K562 (cell line): Measurements from ENCODE around the gene PLEKHA7. TPM values are rescaled to one million over a fixed set of nuclear protein-coding genes. Genes with fewer than 3 reads are reported as not detected.

Experiments
- CCNT2 ChIP-seq: IDR thresholded peaks from 2 replicates; pipeline ENCODE4 v1.6.1; 2011; ENCODE audit warnings: borderline replicate concordance, low read depth, mild to moderate bottlenecking, moderate library complexity, mixed read lengths, low read length; ENCODE audit not compliant: insufficient read length; ENCODE audit errors: extremely low read depth
- CHCHD3 ChIP-seq: fragments of 250-450 bp; sonication (Bioruptor Pico); IDR thresholded peaks from 2 replicates; pipeline ENCODE4 v2.1.2; 2022; ENCODE audit warnings: mild to moderate bottlenecking
- CXXC5 ChIP-seq: fragments of 250-450 bp; sonication (Bioruptor Pico); IDR thresholded peaks from 2 replicates; pipeline ENCODE4 v1.8.0; 2022; ENCODE audit warnings: inconsistent platforms, mild to moderate bottlenecking, moderate library complexity
- FIP1L1 ChIP-seq: fragments of 200-400 bp; formaldehyde crosslinking; IDR thresholded peaks from 2 replicates; pipeline ENCODE4 v1.6.1; 2018; ENCODE audit warnings: mild to moderate bottlenecking, low read depth, low read length; ENCODE audit not compliant: poor library complexity, severe bottlenecking
- FOXJ2 ChIP-seq: fragments of 200-800 bp; sonication (Bioruptor generic); IDR thresholded peaks from 2 replicates; pipeline ENCODE4 v1.6.1; 2016; ENCODE audit warnings: missing genetic modification characterization, missing compliant biosample characterization
- FOXK1 ChIP-seq: sonication (generic); formaldehyde crosslinking; IDR thresholded peaks from 2 replicates; pipeline ENCODE4 v1.8.0; 2022; ENCODE audit warnings: missing genetic modification reagents, mild to moderate bottlenecking, borderline replicate concordance
- GABPB1 ChIP-seq: sonication (generic); formaldehyde crosslinking; IDR thresholded peaks from 2 replicates; pipeline ENCODE4 v1.8.0; 2022; ENCODE audit warnings: mild to moderate bottlenecking, missing genetic modification reagents
- HMG20B ChIP-seq: fragments of 250-450 bp; sonication (Bioruptor Pico); IDR thresholded peaks from 2 replicates; pipeline ENCODE4 v1.5.0; 2021; ENCODE audit warnings: mild to moderate bottlenecking
- NFRKB ChIP-seq: fragments of 450-650 bp; IDR thresholded peaks from 2 replicates; pipeline ENCODE4 v1.6.1; 2016; ENCODE audit warnings: low read depth
- PRMT5 ChIP-seq: sonication (generic); formaldehyde crosslinking; IDR thresholded peaks from 2 replicates; pipeline ENCODE4 v1.5.0; 2020; ENCODE audit warnings: missing genetic modification reagents
- PYGO2 ChIP-seq: fragments of 450-650 bp; IDR thresholded peaks from 2 replicates; pipeline ENCODE4 v1.6.1; 2016; ENCODE audit warnings: mild to moderate bottlenecking, missing genetic modification characterization, moderate library complexity, missing compliant biosample characterization
- RB1 ChIP-seq: fragments of 450-650 bp; IDR thresholded peaks from 2 replicates; pipeline ENCODE4 v1.6.1; 2017; ENCODE audit warnings: low read depth, mild to moderate bottlenecking
- TAF9B ChIP-seq: fragments of 450-650 bp; IDR thresholded peaks from 2 replicates; pipeline ENCODE4 v1.6.1; 2018; ENCODE audit warnings: mild to moderate bottlenecking; ENCODE audit not compliant: partially characterized antibody
- TCF3 ChIP-seq: sonication (generic); formaldehyde crosslinking; IDR thresholded peaks from 2 replicates; pipeline ENCODE4 v1.4.0; 2020; ENCODE audit warnings: mild to moderate bottlenecking, missing genetic modification reagents
- ZNF583 ChIP-seq: fragments of 250-450 bp; sonication (Bioruptor Pico); IDR thresholded peaks from 2 replicates; pipeline ENCODE4 v1.4.0; 2020
- polyA plus RNA-seq, 8 experiments: library from polyadenylated mRNA; depleted of rRNA in 4 of 8; stranded (reverse) in 5 of 8; unstranded in 3 of 8; fragments of >200 nt; fragmentation: Nextera tagmentation in 2 of 8; fragmentation: Illumina TruSeq in 1 of 8; extraction: Ambion mirVana in 2 of 8; extraction: Trizol in 1 of 8; gene quantifications; 2 replicates each; pipeline versions ENCODE4 v1.2.1 to v1.2.3, GENCODE V29; 2011 to 2014; ENCODE audit warnings: inconsistent platforms in 1 of 8, missing spikeins in 1 of 8
- total RNA-seq, 7 experiments: library from RNA; depleted of rRNA in 6 of 7; stranded (reverse); fragments of >200 nt in 6 of 7; fragmentation: Illumina TruSeq in 2 of 7; extraction: Trizol in 2 of 7; gene quantifications; 2 replicates each; pipeline versions ENCODE4 v1.2.1 to v1.2.3, GENCODE V29; 2011 to 2021; ENCODE audit warnings: low replicate concordance in 1 of 7
- TF ChIP-seq, protein P1 (sequence below): fragments of 450-650 bp; formaldehyde crosslinking; IDR thresholded peaks from 2 replicates; pipeline ENCODE4 v1.4.0; 2020; ENCODE audit warnings: mild to moderate bottlenecking, moderate library complexity
- TF ChIP-seq, protein P2 (sequence below): sonication (generic); formaldehyde crosslinking; IDR thresholded peaks from 2 replicates; pipeline ENCODE4 v1.8.0; 2022; ENCODE audit warnings: mild to moderate bottlenecking, missing genetic modification reagents, borderline replicate concordance
- TF ChIP-seq, protein P3 (sequence below): sonication (generic); formaldehyde crosslinking; IDR thresholded peaks from 2 replicates; pipeline ENCODE4 v1.8.0; 2022; ENCODE audit warnings: mild to moderate bottlenecking, missing genetic modification reagents

Gene PLEKHA7
- total and polyA plus RNA-seq, 9 of the 15 experiments (the other 6 are each of a cell fraction or from before 2014, with no cell fraction given): 0.06 to 0.77 (median 0.20) TPM; not detected in 1

DNA sequence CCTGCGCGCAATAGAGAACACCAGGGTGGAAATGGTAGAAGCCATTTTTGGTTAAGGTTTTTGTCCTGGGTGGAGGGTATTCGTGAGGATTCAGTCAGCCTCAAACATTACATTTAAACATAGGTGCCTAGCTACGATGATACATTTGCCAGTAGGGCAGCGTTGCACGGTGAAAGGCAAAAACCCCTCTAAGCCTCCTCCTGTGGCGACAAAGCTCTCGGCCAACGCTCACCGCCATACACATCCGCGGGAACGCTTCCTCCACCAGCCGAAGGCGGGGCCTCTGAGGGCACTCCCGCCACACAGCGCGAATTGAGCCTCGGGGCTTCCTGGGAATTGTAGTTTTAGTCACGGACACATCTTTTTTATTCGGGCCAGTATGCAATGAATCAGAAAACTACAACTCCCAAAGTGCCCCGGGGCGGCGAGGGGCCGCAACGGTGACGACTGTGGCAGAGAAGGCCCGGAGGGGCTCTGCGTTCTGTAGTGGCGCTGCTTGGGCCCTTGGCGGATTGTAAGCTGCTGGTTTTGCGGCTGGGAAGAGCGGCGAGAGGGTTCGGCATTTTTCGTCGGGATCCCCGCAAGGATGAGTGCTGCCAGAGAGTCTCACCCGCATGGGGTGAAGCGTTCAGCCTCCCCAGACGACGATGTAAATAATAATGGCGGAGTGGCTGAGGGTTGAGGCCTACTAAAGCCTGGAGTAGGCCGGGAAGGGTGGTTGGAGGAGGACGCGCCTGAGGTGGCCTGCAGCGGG, 275.8 kb downstream of the PLEKHA7 start, which contains the start of gene C11orf58 (continued):
- TF ChIP-seq, protein P1, sequence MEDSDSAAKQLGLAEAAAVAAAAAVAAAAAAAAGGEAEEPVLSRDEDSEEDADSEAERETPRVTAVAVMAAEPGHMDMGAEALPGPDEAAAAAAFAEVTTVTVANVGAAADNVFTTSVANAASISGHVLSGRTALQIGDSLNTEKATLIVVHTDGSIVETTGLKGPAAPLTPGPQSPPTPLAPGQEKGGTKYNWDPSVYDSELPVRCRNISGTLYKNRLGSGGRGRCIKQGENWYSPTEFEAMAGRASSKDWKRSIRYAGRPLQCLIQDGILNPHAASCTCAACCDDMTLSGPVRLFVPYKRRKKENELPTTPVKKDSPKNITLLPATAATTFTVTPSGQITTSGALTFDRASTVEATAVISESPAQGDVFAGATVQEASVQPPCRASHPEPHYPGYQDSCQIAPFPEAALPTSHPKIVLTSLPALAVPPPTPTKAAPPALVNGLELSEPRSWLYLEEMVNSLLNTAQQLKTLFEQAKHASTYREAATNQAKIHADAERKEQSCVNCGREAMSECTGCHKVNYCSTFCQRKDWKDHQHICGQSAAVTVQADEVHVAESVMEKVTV (CRISPR knock-in tag): no peak
- TF ChIP-seq ZNF583 (CRISPR knock-in tag) (no peak), TAF9B (peak; percentile 80), CCNT2 (peak; percentile 55), PYGO2 (no peak; the same call in 1 of the 2 replicates), NFRKB (peak; percentile 98), GABPB1 (CRISPR knock-in tag) (peak; percentile 61), FOXJ2 (tag) (peak; percentile 73; the same call in 1 of the 2 replicates), FIP1L1 (no peak), RB1 (peak; percentile 65; the same call in 1 of the 2 replicates), CHCHD3 (CRISPR knock-in tag) (peak; percentile 88), FOXK1 (CRISPR knock-in tag) (peak; percentile 44; the same call in 1 of the 2 replicates), HMG20B (CRISPR knock-in tag) (no peak), TCF3 (CRISPR knock-in tag) (no peak), CXXC5 (peak; percentile 98), PRMT5 (peak; percentile 91; the same call in 1 of the 2 replicates)
- TF ChIP-seq, protein P2, sequence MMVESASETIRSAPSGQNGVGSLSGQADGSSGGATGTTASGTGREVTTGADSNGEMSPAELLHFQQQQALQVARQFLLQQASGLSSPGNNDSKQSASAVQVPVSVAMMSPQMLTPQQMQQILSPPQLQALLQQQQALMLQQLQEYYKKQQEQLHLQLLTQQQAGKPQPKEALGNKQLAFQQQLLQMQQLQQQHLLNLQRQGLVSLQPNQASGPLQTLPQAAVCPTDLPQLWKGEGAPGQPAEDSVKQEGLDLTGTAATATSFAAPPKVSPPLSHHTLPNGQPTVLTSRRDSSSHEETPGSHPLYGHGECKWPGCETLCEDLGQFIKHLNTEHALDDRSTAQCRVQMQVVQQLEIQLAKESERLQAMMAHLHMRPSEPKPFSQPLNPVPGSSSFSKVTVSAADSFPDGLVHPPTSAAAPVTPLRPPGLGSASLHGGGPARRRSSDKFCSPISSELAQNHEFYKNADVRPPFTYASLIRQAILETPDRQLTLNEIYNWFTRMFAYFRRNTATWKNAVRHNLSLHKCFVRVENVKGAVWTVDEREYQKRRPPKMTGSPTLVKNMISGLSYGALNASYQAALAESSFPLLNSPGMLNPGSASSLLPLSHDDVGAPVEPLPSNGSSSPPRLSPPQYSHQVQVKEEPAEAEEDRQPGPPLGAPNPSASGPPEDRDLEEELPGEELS (CRISPR knock-in tag): peak; percentile 69; the same call in 1 of the 2 replicates
- TF ChIP-seq, protein P3, sequence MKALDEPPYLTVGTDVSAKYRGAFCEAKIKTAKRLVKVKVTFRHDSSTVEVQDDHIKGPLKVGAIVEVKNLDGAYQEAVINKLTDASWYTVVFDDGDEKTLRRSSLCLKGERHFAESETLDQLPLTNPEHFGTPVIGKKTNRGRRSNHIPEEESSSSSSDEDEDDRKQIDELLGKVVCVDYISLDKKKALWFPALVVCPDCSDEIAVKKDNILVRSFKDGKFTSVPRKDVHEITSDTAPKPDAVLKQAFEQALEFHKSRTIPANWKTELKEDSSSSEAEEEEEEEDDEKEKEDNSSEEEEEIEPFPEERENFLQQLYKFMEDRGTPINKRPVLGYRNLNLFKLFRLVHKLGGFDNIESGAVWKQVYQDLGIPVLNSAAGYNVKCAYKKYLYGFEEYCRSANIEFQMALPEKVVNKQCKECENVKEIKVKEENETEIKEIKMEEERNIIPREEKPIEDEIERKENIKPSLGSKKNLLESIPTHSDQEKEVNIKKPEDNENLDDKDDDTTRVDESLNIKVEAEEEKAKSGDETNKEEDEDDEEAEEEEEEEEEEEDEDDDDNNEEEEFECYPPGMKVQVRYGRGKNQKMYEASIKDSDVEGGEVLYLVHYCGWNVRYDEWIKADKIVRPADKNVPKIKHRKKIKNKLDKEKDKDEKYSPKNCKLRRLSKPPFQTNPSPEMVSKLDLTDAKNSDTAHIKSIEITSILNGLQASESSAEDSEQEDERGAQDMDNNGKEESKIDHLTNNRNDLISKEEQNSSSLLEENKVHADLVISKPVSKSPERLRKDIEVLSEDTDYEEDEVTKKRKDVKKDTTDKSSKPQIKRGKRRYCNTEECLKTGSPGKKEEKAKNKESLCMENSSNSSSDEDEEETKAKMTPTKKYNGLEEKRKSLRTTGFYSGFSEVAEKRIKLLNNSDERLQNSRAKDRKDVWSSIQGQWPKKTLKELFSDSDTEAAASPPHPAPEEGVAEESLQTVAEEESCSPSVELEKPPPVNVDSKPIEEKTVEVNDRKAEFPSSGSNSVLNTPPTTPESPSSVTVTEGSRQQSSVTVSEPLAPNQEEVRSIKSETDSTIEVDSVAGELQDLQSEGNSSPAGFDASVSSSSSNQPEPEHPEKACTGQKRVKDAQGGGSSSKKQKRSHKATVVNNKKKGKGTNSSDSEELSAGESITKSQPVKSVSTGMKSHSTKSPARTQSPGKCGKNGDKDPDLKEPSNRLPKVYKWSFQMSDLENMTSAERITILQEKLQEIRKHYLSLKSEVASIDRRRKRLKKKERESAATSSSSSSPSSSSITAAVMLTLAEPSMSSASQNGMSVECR (CRISPR knock-in tag): 0 out of 2 replicates have a peak, but pooled peaks have one; percentile 27
